GM04503 (cell line): ENCODE measurements around the gene RAPSN.

Experiments
- DNase-seq: peaks from one replicate; pipeline ENCODE4 v3.0.0-alpha.2; 2012; ENCODE audit warnings: low read depth

RAPSN gene

DNA sequence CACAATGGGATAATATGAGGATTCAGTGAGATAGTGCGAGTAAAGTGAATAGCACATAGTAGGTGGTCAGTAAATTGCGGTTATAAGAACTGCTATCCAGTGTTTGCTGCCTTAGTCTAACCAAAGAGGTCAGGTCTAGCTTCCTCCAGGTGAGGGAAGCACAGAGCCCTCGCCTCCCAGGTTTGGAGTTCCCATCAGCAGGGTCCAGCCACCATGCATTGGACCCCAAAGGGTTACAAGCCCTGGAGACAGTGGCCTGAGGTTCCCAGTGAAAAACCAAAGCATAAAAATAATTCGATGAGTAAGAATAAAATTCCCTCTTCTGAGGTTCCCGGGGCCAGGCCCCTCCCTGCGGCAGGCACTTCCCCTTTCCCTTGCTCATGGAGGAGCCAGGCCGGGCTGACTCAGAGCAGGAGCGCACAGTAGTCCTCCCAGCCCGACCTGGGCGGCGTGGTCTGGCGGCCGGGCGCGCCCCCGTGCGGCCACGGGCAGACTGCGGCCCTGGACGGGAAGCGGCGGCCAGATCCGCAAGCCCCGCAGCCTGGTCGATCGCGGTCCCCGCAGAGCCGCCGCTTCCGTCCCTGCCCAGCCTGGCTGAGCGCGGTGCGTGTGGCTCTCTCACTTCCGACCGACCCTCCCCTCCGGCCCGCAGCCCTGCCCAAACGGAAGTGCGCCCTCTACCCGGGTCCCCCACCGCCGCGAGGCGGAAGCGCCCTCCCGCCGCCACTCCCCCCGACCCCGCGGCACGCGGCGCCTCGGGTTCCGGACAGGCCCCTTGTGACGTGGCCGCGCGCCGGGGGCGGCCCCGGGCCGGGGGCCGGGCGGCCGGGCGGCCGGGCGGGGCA, 41.0 kb downstream of the RAPSN start, which contains the start of gene SLC39A13:
Gene SLC39A13 (plus strand): TSS at position 845 of the 845 bp plus-strand sequence. CDS start 1,505 bp downstream, outside the sequence.
- DNase-seq = peak; percentile 70

DNA sequence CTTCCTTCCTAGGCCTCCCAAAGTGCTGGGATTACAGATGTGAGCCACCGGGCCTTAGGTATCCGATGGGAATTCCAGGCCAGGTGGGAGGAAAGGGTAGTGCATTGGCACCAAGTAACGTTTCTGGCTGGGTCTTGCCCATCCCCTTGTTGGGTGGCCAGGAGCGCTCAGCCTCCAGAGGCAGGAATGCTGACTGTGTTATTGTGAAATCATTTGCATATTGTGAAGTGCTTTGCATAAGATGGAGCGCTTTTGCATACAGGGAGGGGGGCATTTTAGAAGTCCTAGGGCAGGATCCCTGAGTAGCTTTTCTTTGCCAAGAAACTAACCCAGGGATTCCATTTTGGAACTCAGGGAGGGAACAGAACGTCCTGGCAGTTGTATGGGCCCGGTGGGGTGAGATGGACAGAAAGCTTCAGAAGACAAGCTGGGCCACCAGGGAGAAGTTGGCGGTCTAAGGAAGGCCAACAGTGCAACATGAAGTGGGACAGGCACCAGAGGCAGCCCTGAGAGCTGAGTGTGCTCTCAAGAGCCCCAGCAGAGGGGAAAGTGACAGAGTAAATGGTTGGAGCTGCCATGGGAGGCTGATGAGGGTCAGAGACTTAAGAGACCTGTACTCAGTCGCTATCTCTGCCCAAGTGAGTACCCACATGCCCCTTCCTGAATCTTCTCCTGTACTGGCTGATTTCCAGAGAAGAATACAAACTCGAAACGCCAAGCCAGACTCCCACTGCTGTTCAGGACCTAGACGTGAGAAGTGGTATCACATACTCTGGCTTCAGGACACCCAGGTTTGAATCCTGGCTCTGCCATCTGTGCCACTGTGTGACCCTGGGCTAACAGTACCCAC, 41.8 kb downstream of the RAPSN start:
- no peak for DNase-seq

DNA sequence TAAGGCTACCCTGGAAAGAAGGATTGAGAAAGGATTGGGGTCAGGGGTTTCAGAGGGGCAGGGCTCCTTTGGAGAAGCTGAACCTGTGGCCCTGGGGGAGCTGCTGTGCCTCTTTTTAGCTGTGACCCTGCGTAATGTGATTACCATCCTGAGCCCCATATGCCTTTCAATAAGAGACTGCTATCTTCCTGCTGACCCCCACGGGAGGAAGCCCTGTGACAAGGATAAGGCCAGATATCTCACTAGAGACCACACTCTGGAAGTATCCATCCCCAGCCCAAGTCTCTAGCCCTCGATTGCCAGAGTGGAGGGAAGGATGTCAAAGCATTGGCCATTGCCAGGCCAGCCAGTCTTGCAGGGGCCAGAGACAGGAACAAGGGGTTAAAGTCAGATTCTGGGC, 45.4 kb downstream of the RAPSN start:
- DNase-seq = no peak

DNA sequence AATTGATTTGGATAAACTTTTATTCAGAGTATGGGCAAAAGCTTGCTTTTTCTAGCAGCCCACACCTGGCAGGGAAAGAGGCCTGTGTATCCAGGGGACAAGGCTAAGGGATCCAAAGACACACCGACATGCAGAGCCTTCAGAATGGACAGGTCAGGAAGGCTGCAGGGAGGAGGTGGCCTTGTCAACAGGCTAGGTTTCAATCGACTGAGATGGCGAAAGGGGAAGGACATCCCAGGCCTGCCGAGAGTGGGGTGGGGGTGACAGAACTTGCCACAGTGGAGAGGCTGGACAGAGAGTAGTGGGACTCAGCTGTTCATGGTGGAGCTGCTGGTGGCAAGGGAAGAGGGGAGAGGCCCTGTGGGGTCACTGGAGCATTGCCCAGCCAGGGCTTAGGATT, 45.8 kb downstream of the RAPSN start:
- no peak for DNase-seq

DNA sequence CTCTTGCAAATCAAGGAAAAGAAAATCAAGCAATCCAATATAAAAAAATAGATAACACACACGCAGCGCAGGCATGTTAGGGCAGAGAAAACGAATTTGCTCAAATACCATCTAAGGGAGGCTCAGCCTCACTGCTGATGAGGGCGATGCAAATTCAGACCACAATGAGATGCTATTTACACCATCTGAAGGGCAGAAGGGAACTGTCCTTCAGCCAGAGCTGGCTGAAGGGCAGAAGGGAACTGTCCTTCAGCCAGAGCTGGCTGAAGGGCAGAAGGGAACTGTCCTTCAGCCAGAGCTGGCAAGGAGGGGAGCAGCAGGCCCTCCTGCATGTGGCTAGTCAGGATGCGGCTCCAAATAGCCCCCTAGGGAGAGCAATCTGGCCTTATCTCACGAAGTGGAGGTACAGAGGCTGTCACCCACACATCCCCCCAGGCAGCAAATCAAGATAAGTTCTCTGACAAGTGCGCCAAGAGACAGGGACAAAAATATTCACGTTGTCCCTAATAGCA, 48.1 kb downstream of the RAPSN start:
- no peak for DNase-seq

DNA sequence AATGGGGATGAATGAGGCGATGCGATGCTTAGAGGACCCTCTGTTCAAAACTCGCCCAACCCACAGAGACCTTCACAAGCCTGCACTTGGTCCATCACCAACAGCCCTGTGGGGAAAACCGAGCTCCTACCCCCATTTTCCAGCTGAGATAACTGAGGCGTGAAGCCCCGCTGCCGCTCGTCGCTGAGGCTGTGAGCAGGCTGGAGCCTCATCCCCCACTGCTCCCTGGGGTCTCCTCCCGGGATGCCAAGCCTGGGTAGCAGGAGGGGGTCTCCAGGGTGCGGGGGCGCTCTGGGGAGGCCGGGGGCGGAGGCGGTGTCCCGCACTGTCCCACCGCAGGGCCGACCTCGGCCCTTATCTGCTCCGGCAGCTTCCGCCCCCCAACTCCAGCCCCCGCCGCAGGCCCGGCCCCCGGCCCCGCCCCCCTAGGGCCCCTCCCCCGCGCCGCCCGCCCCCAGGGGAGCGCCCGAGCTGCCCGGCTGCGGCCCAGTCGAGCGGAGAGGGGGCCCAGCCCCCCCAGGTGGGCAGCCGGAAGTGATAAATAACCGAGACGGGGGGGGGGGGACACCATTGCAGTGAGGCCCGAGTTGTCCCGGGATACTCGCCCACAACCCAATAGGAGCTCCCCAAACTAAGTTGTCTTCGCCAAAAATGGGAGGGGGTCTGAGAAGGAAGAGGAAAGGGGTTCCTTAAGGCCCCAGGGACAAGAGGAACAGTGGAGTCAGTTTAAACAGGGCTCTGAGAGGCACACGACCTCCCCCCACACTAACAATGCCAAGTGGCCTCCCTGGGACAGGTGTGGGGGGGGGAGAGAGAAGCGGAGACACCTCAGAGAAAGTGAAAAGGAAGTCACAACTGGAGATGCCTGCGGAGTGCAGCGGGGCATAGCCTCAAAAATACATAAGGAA, 48.8 kb downstream of the RAPSN start:
- no peak for DNase-seq

DNA sequence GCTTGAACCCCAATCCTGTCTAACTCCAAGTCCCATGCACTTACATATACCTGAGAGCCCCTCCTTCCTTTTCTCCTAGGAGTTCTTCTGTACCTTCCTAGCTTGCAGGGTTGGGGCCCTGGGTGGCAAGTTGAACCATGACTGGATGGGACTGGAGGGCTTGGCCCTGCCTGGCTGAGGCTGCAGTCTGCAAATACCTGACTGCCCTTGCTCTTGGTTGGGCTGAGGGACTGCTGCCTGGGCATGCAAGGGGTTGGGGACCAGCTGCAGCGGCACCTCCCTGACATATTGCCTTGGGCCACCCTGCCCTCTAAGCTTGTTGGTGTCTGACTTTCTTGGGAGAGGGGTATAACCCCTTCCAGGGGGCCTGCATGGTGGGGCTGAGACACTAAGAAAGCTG, 50.4 kb downstream of the RAPSN start:
- no peak for DNase-seq

DNA sequence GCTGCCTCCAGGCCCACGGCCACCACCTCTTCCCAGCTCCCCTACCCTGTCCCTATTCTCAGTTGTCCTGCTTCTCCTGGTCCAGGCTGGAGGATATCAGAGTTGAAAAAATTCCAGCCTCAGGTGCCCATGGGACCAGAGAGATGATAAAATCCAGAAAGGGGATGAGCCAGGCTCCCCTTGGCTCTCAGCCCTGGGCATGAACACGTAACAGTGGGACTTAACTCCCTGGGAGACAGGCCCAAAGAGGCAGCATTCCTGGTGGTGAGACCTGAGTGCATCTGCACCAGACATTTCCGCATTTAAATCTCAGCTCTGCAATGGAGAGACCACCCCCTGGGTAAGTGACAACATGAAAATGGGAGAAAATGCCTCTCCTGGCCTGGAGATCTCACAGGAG, 50.9 kb downstream of the RAPSN start:
- DNase-seq = no peak

DNA sequence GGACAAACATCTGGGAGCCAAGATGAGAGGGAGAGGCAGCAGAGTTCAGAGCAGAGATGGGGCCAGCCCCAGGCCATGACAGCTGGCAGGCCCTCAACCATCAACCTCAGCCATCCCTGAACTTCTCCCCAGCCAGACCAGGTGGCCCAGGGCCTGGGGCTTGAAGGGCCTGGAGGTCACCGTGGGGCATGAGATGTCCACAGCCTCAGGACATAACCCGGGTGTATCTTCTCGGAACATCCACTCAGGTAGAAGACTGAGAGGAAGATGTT, 53.0 kb downstream of the RAPSN start:
- no peak for DNase-seq

DNA sequence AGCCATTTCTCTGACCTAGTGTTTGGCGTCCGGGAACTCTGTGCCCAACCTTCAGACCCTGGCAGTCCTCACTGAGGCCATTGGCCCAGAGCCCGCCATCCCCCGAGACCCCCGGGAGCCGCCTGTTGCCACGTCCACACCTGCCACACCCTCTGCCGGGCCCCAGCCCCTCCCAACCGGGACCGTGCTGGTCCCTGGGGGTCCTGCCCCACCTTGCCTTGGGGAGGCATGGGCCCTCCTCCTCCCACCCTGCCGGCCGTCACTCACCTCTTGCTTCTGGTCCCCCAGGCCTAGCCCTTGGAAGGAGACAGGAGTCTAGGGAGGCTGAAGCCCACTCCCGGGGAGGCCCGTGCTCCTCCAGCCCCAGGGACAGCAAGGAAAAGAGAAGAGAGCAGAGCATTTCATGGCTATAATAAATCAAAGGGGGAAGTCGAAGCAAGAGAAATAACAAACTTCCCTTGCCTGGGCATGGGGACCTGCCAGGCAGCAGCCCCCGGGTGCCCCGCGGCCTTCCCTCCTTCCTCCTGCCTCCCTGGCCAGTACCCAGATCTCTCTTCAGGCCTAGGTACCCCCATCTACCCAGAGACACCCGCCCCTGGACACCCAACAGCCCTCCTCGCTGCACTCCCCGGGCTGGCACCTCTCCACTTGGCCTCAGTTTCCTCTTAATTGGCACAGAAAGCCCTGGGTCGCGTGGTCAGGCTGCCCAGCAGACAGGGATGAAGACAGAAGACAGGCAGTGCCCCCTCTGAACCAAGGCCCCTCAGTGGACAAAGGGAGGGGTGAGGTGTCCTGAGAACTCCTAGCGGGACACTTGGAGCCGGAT, 53.5 kb downstream of the RAPSN start:
- DNase-seq = no peak

DNA sequence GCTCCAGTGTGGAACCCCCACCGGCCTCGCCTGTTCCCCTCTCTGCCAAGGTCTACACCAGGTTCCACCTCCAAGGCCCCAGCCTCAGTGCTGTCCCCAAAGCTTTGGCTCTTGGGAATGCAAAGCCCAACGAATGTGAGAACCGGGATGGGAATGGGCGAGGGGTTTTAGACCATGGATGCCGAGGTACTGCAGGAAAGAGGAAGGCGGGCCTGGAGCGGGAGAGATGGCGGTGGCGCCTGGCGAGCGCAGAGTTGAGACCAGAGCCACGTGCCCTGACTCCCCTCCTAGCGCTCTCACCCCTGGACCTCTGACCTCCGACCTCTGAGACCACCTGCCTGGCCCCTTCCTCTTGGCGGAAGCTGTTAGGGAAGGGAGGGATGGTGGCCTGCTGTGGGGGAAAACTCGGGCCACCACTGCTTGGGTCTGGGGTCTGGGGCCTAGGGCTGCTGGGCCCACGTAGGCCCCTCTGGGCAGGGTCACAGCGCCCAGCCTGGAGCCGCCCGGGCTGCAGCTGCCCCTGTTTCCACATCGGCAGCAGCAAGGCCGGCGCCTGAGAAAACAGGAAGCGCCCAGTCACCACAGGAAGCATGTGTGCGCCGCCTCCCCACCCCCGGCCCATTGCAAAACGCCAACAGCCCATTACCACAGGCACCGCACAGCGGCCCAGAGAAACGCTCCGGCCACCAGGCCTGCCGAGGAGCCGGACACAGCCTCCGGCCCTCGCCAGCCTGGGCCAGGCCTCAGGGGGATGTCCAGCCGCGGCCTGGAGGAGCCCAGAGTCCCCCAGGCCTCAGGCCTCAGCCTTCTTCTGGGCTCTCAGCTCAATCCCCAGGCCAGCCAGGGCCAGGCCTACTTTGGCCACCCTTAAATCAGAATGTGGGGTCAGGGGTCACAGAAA, 54.4 kb downstream of the RAPSN start:
- DNase-seq = no peak

DNA sequence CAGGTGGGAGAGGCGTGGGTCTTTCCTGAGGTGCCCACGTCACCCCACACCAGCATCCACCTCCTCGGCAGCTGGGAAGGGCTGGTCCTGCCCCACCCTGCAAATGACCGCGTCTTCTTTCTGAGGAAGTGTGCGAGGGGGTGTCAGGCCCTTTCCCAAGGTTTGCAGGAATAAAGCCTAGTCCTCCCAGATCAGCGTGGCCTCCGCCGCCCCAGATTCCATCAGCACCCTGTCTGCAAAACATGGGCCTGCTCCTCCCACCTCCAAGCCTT, 55.0 kb downstream of the RAPSN start:
- no peak for DNase-seq

DNA sequence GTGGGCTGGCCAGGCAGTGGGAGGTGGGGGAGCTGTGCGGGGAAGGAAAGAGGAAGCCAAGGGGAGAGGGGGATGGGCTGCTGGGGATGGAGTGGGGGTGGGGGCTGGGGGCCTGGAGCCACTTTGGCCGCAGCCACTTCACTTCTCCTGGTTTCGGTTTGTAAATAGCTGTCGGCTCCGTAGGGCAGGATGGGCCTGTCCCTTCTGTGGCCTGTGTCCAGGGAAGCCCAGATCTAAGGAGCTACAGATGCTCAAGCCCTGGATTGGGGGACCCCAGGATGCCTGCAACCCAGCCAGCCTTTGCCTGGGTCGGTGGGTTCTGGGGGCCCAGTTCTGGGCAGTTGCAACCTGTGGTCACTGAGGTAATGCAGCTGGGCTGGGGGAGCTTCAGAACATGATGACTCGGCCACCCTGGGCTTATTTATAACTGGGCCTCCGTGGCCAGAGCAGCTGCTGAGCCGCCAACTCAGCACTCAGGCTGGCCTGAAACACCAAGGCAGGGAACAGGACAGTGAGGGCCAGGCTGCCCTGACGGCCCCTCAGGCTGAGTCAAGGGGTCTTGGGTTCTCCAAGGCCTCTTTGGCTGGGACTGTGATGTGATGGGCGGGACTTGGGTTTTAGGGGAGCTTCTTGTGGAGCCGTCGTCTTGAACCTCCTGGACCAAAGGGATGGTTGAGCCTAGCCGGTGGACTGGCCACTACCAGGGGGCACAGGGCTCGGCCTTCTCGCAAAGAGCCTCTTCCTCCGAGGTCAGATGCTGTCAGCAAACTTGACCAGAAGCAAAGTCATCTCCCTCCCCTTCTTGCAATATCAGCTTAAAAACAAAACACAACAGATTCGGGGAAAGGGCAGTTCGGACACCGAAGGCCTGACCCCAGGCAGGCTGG, 55.5 kb downstream of the RAPSN start:
- DNase-seq = no peak

DNA sequence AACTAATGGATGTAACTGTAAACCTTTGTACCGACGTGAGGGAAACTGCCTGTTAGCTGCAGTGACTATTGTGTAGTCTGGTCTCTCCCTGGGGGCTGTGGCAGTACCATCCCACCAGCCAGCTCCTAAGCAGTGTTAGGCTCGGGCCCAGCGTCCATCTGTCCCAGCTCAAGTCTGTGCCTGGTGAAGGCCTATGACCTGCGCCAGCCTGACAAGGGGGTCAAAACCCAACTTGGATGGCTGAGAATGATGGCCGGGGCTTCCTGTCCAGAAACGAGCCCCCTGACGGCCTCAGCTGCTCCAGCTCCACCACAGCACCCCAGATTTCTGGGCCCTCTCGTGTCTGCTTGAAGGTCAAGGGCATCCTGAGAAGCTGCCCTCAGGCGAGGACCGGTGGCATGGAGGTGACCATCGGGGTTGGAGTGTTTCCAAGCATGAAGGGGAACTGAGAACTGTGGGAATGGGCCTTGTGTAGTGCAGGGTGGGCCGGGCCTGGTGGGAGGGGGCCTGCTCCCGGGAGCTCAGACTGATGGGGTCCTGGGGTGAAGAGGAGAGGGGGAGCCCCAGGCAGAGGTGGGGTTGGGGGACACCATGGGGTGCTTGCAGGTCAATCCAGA, 56.3 kb downstream of the RAPSN start:
- no peak for DNase-seq

DNA sequence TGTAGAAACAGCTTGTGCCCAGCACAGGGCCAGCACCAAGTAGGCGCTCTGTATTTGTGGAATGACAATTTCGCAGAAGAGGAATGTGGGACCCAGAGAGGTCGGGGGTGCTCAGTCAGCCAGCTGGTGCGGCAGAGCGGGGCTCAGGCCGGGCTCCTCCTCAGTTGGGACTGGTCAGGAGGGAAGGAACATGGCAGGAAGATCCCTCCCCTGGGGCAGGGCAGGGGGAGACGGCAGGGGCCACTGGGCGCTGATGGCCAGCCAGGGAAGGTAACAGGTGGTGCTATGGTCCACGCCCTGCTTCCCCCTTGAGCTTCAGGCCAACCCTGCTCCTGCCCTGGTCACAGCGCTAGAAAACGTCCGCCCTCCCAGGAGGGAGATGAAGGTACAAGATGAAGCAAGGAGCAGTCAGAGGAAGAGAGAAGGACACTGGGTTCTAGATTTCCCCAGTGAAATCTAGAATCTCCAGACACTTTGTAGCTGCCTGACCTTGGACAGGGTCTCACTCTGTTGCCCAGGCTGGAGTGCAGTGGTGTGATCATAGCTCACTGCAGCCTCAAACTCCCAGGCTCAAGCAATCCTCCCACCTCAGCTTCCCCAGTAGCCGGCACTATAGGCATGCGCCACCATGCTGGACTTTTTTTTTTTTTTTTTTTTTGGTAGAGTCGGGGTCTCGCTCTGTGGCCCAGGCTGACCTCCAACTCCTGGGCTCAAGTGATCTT, 57.1 kb downstream of the RAPSN start:
- no peak for DNase-seq

DNA sequence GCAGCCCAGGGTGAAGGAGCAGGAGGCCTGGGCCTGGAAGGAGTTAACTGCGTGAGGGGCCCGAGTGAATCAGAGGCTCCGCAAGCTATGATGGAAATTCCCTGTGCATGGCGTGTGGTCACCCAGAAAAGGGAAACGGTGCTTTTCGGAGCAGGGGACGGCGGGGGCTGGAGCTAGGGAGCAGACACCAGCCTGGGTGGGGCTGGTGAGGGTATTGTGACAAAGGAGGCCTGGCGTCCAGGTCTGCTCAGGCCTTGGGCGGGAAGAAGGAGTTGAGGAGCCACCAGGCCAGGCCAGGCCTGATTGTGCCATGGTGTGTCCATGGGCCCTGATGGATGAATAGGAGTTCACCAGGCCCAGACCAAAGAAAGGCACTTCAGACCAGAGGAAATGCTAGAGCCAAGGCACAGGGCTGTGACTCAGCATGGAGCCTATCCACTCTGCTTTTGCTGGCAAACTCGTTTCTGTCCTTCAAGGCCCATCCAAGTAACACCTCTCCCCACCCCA, 57.8 kb downstream of the RAPSN start:
- DNase-seq = no peak

DNA sequence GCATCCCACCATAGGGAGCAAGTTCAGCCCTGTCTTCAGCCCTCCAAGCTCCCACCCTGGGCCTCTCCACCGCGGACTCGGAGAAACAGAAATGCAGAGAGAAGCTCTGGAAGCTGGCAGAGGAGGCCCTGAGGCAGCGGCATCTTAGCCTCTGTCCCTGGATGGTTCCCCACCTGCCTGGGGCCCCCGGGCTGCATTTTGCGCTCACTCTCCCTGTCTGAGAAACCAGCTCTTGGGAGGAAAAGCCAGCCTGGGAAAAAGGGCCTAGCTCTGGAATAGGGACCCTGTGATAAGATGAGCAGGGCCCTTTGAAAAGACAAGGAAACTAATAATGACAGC, 58.5 kb downstream of the RAPSN start:
- no peak for DNase-seq
